AG09309 (cell line): ENCODE measurements around the gene NFKBIE.
"Not testable (repeated sequence)": the region's sequence is repeated elsewhere in the genome, so short reads cannot be mapped to it uniquely, and the experiment has no call there.

ENCODE experiments used
- DNase-seq: peaks from one replicate; pipeline ENCODE4 v3.0.0-alpha.2; 2010; ENCODE audit warnings: low read depth
- H3K4me3 ChIP-seq: 2 replicates; pipeline ENCODE4 v1.5.1; 2011; ENCODE audit warnings: mild to moderate bottlenecking, low read depth, low read length, moderate library complexity; ENCODE audit not compliant: control insufficient read depth
- TF ChIP-seq, protein P1 (sequence below): IDR thresholded peaks from 2 replicates; pipeline ENCODE4 v1.5.1; 2011; ENCODE audit warnings: mild to moderate bottlenecking, low read depth, low read length, inconsistent platforms; ENCODE audit not compliant: insufficient read depth, control insufficient read depth; ENCODE audit errors: missing control alignments

NFKBIE gene, protein sequence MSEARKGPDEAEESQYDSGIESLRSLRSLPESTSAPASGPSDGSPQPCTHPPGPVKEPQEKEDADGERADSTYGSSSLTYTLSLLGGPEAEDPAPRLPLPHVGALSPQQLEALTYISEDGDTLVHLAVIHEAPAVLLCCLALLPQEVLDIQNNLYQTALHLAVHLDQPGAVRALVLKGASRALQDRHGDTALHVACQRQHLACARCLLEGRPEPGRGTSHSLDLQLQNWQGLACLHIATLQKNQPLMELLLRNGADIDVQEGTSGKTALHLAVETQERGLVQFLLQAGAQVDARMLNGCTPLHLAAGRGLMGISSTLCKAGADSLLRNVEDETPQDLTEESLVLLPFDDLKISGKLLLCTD

DNA sequence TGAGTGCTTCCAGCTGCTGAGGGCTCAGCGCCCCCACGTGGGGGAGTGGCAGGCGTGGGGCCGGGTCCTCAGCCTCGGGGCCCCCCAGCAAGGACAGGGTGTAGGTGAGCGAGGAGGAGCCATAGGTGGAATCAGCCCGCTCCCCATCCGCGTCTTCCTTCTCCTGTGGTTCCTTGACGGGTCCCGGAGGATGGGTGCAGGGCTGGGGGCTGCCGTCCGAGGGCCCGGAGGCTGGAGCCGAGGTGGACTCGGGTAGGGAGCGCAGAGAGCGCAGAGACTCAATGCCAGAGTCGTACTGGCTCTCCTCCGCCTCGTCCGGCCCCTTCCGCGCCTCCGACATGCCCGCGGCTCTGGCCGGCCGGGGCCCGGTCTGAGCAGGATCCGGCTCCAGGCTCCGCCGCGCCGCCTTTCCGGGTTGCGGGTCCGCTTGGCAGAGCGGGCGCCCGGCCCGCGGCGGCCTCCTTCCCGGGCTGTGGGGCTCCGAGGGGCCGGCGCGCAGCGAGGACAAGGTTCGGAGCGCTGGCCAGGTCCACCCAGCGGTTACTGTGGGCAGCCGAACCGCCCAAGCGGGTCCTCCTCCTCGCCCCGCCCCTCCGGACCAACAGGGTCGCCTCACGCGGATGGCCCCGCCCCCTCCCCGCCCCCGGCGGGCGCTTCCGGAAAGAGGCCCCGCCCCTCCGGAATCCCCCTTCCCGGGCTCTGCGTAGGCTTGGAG is at the start of gene NFKBIE:
Gene NFKBIE, minus strand, starts transcription at position 545 of the 715 bp plus-strand sequence. Its CDS starts 205 bp downstream, at position 340.
- TF ChIP-seq, protein P1, sequence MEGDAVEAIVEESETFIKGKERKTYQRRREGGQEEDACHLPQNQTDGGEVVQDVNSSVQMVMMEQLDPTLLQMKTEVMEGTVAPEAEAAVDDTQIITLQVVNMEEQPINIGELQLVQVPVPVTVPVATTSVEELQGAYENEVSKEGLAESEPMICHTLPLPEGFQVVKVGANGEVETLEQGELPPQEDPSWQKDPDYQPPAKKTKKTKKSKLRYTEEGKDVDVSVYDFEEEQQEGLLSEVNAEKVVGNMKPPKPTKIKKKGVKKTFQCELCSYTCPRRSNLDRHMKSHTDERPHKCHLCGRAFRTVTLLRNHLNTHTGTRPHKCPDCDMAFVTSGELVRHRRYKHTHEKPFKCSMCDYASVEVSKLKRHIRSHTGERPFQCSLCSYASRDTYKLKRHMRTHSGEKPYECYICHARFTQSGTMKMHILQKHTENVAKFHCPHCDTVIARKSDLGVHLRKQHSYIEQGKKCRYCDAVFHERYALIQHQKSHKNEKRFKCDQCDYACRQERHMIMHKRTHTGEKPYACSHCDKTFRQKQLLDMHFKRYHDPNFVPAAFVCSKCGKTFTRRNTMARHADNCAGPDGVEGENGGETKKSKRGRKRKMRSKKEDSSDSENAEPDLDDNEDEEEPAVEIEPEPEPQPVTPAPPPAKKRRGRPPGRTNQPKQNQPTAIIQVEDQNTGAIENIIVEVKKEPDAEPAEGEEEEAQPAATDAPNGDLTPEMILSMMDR, result peak; percentile 34
- H3K4me3 ChIP-seq, result peak within 1 kb of the TSS; percentile 93
- DNase-seq, result peak; percentile 52

DNA sequence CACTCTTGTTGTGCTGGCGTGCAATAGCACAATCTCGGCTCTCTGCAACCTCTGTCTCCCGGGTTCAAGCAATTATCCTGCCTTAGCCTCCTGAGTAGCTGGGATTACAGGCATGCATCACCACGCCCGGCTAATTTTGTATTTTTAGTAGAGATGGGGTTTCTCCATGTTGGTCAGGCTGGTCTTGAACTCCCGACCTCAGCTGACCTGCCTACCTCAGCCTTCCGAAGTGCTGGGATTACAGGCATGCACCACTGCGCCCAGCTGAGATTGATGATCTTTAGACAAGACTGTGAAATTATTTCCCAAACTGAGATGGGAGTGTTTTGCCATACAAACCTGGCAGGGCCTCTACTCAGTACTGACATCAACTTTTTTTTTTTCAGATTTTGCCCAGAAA is 49.3 kb upstream of the NFKBIE start:
- not testable (repeated sequence) for DNase-seq, H3K4me3 ChIP-seq

DNA sequence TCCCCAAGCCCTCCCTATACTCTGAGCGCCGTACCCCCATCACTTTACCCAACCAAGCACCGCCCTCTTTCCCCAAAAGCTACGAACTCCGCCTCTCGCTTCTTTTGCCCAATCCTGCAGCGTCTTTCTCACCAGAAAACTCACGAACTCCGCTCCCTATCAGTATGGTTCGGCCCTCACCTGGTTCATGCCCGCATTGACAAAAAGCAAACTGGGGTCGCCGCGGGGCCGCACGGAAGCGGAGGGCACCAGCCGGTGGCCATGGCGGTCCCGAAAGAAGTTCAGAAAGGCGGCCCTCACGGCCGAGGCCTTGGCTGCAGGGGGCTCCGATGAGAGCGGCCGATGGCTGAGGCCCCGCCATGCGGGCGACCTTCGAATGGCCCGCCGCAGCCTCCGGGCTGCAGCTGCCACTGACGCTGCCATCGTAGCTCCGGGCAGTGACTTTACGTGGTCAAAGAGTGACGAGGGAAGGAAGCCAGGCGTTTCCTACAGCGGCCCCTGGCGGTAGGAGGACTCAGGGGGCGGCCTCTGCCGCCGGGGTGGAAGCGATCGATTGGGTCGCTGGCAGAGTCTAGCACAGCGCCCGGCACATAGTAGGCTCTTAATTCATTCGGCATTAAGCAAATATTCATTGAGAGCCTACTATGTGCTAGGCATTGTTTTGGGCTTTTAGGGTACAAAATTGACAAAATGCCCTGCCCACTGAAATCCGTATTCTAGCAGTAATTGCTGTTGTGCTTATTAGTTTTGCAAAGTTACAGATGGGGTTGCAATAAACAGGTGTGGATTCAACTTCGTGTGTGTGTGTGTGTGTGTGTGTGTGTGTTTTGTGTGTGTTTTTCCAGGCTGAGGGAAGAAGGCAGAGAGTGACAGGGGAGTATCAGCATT is 47.8 kb upstream of the NFKBIE start, which contains the start of gene AARS2:
Gene AARS2, minus strand, starts transcription at position 447 of the 888 bp plus-strand sequence. Its CDS starts 24 bp downstream, at position 423.
- DNase-seq, result peak; percentile 46

DNA sequence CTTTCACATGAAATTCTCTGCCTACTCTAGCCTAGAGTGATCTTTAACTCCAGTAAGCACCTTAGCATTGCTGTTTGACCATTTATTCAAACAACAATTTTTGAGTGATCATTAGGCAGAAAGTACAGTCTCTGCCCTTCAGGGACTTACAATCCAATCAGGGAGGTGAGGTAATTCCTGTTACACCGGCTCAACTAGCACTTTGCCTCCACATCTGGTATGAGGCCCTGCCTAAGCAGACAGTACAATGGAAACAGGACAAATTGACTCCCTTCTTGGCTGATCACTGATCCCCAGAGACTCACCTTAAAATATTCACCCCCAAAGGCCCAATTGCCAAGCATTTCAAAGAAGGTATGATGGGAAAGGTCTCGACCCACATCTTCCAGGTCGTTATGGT is 46.4 kb upstream of the NFKBIE start:
- TF ChIP-seq, protein P1, result no peak
- H3K4me3 ChIP-seq, result no peak overlapping the region
- DNase-seq, result no peak

More for the DNA sequence above, 47.8 kb upstream of the NFKBIE start, which contains the start of gene AARS2:
- H3K4me3 ChIP-seq, result peak within 1 kb of the TSS; percentile 67
- TF ChIP-seq, protein P1, result peak; percentile 99

DNA sequence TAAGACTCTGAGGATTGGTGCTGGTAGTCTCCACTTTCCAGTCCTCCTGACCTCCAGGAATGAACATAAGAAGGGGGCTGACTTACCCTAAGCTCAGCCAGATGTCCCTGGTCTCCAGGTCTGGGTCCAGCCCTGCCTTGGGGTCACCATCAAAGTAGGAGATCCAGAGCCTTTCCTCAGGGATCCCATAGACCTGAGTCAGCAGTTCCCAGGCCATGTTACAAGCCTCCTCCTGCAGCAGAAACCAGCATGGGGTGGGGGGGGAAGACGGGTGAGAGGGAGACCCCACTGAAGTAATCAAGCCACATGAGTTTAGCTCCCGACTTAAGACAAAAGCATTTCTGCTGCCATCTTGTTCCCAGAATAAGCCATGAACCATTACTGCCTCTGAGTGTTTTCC is 46.0 kb upstream of the NFKBIE start:
- TF ChIP-seq, protein P1, result no peak
- no peak overlapping the region for H3K4me3 ChIP-seq
- no peak for DNase-seq

DNA sequence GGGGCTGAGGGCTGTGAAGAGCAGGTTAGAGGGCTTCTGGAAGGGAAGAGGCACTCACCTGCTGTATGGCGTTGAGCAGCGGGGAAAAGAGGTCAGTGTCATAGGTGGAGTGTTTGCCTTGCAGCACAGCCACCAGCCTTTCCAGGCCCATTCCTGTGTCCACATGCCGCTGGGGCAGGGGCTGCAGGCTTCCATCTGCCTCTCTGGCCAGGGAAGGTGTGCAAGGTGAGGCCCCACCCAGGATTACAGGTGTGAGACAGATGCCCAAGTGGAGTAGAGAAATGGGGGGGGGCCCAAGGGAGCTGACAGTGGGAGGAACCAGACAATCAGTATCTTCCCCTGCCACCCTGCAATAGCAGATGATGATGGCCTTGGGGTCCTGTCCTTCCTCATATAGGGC is 44.9 kb upstream of the NFKBIE start:
- DNase-seq, result no peak
- H3K4me3 ChIP-seq, result no peak overlapping the region
- TF ChIP-seq, protein P1, result no peak
